ENCODE results near the gene LRRC4B. TPM values are rescaled to one million over a fixed set of nuclear protein-coding genes. Genes with fewer than 3 reads are reported as not detected.

LRRC4B gene
- total and polyA plus RNA-seq, 2 of the 8 experiments (the other 6 are each of a cell fraction or from before 2014, with no cell fraction given) = 13.4 to 21.2 TPM

DNA sequence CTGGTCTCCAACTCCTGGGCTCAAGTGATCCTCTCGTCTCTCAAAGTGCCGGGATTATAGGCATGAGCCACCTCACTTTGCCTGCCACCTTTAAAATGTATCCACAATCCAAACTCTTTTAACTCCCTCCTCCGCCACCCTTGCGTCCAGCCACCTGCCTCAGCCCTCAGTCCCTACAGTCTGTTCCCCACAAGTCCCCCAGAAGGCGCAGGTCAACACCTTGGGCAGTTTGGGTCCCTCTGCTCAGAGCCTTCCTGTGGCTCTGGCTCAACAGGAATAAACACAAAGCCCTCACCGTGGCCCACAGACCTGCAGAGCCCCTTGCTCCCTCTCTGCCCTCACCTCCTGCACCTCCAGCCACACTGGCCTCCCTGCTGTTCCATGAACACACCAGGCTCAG lies 99.4 kb downstream of the LRRC4B start (continued):
- TF ChIP-seq, protein P1, sequence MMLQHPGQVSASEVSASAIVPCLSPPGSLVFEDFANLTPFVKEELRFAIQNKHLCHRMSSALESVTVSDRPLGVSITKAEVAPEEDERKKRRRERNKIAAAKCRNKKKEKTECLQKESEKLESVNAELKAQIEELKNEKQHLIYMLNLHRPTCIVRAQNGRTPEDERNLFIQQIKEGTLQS (IDR thresholded peaks at IDR 0.05; ENCODE audit: insufficient read depth, low read depth, low read length) = no peak
